GM19193 (cell line): Measurements from ENCODE around the gene SEC14L3.

ENCODE experiments used
- POLR2A ChIP-seq: IDR thresholded peaks from 4 replicates; pipeline ENCODE4 v1.6.1; 2011; ENCODE audit not compliant: insufficient read depth, insufficient read length; ENCODE audit errors: extremely low read depth

SEC14L3 gene

DNA sequence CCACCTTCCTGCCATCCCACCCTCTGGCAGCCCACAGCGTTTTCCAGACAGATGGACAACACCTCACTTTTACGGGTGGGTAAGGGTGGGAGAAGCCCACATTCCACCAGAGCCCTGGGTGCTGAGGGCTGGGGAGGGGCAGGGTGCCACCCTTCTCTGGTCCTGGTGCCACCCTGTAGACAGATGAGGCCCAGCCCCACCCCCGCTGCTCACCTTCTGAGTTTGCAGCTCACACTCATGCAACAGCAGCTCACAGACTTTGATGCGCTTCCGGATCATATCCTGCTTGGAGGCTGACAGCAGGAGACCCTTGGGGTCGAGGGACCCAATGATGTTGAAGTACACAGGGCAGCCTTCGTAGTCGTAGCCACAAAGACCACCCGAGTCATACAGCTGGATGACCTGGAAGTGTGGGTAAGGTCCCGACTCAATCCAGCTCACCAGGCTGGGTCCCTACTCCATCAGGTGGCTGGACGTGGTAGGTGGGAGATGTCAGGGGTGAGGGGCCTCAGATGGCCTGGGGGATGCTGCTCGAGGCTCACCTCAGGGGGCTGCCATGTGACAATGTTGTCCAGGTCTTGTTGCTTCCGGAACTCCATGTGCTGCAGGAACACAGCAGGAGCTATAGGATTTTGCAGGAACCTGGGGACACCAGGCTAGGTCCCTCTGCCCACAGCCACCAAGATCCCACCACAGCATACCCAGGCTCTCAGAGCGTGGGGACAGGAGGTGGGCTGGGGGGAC lies 23.4 kb upstream of the SEC14L3 start:
- no peak for TF ChIP-seq POLR2A

DNA sequence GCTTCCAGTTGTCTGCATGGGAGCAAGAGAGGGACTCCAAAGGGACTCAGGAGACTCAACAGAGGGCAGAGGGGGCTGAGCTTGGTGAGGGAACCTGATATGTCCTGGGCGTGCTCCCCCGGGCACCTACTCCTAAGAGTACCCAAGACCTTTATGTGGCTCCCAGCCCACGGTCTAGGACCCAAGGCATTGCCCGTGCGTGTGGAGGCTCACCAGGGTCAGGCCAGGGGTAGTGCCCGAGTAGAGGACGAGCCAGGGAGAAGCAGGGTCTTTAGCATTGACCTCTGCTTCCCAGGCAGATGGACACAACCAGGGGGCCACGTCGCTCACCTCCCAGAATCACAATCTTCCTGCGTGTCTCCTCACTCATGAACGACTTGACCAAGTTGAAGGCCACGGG lies 20.3 kb upstream of the SEC14L3 start:
- no peak for TF ChIP-seq POLR2A

DNA sequence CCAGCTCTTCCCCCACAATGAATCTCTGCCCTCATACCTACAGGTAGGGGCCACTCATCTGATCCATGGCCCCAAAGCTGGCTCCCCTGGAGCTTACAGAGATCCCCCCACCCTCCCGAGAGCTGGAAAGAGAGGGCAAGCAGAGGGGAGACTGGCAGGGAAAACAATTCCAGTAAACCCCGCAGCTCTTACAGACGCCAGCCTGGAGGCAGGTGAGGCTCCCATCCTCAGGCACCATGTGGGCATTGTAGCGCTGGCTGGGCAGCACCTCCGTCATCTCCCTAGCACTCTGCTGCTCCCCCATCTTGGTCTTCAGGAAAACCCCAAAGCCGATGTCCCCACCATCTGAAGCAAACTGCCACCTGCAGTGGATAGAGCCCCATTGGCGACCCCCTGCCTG lies 19.6 kb upstream of the SEC14L3 start:
- TF ChIP-seq POLR2A = no peak

DNA sequence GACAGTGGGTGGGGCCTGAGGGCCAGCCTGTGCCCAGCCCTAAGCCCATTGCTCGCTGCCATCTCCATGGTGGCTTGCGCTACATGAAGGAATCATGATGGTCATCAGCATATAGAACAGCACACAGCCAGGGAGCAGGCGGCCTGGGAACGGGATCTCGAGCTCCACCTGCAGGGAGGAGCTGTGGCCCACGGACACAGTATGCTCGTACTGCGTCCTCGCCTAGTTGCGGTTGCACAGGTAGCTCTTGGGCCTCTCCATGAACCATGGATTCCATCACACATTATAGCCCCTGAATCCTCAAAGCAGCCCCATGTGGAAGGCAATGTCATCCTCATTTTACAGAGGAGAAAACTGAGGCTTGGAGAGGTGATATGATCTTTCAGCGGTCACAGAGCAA lies 18.6 kb upstream of the SEC14L3 start:
- no peak for TF ChIP-seq POLR2A

DNA sequence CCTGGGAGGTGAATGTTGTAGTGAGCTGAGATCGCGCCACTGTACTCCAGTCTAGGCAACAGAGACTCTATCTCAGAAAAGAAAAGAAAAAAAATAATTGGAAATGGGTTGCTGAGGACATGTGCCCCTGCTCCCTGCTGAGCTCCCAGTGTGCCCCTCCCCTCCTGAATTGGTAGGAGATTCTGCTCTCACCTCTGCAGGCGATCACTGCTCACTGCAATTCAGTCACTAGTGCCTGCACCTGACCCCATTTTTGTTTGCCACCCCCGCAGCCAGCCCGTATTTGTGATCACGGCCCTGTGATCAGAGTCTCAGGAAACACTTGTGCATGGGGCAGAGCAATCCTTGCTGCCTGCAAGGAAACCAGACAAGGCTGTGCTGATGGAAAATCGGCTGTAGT lies 16.3 kb upstream of the SEC14L3 start:
- no peak for TF ChIP-seq POLR2A

DNA sequence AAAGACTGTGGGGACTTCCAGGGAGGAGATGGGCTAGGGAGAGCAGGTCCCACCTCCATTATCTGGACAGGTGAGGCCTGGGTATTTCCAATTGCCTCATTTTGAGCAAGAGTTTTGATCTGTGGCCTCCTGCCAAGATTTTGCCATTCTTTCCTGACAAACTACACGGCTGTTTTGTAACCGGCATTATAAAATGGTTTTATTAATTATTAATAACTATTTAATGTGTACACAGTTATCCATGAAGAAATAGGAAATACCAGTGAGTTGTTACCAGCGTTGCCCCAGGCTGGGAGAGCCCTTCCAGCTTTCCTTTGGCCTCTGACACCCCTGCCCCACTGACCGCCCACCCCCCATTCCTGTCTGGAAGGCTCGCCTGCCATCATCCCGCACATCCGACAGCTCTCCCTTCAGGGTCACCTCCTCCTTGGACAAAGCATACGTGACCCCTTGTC lies 14.9 kb upstream of the SEC14L3 start:
- TF ChIP-seq POLR2A = no peak

DNA sequence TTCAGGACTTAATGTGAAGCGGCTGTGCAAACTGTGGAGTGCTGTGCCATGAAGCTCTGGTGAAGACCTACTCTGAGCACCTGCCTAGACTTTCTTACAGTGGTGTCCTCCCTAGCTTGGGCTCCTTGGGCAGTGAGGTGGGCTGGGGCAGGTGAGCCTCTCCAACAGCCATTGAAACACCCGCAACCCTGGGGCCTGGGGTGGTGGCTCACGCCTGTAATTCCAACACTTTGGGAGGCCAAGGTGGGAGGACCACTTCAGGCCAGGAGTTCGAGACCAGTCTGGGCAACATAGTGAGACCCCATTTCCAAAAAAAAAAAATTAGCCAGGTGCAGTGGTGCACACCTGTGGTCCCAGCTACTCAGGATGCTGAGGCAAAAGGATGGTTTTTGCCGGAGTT lies 14.3 kb upstream of the SEC14L3 start:
- TF ChIP-seq POLR2A = no peak

DNA sequence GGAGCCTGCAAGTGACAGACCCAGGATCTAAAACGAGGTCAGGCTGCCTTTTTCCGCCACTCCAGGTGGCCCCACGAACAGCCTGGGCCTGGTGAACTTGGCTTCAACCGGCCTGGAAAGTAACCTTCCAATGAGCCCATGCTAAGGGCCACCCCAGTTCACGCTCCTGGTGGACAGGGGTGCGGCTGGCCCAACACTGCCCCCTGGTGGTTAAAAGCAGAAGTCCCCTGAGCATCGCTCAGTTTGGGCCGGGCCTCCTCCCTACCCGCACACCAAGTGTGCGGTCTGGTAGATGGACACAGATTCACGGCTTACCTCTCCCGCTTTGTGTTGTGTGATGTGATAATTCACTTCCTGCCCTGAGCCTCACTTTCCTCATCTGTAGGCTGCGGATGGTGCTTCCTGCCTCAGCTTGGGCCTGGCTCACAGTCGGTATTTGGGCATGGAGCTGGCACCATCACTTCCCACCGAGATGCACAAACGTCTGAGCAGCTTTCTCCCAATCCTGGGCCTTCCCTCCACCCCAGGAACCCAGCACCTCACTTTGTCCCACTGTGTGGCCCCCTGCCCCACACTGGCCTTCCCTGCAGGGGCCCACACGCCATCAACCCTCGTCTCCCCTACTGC lies 13.7 kb upstream of the SEC14L3 start:
- no peak for TF ChIP-seq POLR2A

DNA sequence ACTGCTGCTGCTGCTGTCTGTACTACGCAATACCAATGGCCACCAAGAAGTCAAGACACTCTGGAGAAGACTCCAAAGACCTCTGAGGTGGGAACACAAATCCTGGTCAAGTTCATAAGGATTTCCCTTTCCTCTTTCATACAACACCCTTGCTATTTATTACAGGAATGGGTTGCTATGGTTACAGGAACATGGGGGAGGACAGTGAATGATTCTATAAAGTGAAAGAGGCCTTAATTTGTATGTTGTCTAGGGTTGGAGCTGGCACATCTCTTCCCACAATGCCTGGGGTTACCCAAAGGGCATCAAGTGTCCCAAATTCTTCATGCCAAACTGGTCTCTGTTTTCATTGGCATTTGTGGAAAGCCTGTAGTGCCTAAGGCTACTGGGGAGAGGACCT lies 11.4 kb upstream of the SEC14L3 start:
- TF ChIP-seq POLR2A = no peak

DNA sequence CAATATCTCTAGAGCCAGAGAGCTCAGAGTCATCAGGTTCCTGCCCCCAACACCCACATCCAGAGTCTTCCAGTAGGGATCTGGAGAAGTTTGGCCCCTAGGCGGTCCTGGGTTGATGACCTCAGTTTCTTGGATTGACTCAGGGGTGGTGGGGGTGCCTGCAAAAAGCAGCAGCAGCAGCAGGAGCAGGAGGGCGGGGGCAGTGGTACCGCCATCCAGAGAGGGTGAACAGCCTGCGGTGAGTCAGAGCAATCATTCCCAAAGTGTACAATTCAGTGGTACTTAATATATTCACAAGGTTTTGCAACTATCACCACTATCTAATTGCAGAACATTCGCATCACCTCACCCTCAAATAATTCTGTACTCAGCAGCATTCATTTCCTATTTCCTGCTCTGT lies 9.9 kb upstream of the SEC14L3 start:
- no peak for TF ChIP-seq POLR2A

DNA sequence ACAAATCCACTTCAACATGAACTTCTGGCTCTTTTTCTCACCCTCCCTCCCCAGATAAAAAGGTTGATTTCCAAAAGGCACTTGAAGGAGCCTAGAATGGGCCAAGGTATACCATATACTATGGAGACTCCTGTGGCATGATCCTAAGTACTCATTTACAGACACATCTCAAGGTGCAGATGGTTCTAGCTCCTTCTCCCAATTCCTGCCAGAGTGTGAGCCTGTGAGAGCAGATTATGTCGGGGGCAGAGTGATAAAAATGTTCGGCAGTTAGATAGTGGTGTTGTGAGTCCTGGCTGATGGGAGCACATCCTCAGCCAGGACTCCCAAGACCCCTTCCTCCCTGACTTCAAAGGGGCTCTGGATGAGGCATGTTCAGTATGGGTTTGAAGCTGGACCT lies 8.2 kb upstream of the SEC14L3 start:
- TF ChIP-seq POLR2A = no peak

DNA sequence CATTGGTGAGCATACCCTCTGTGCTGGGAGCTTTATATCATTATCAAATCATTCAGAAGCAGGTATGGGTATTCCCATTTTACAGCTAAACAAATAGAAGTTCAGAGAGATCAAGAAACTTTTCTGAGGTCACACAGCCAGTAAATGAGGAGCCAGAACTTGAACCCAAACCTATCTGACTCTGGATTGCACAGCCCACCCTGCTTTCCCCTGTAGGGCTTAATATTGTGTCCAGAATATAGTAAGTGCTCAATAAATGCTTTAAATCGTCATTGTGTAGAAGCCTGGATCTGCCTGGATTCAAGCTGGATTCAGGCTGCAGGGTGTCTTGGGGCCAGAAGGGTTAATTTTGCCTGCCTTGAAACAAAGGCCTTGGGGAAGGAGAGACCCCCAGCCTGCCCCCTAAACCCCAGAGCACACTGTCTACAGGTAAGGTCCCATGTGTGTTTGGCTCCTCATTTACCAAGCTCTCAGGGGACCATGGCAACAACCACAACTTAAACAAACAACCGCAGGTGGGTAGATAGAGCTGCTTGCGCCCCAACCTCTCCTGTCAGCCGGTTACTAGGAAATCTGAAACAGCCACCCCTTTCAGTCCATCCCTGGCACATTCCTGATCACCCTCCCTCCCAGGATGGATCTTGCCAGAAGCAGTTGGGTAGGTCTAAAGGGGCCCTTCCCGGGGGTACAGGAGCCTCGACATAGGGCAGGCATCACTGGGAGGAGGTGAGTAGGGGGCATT lies 3.0 kb upstream of the SEC14L3 start:
- no peak for TF ChIP-seq POLR2A

DNA sequence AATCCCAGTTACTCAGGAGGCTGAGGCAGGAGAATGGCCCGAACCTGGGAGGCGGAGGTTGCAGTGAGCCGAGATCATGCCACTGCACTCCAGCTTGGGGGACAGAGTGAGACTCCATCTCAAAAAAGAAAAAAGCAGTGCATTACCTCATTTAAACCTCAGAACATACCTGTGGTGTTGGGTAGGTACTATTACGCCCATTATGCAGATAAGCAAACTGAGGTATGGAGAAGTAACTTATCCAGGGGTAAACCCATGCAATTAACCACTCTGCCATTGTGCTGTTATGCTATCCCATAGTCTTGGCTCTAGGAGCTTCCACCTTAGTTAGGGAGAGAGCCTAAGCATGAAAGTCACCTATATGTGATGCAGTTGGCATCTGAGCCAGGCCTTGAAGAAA lies 2.3 kb upstream of the SEC14L3 start:
- no peak for TF ChIP-seq POLR2A

DNA sequence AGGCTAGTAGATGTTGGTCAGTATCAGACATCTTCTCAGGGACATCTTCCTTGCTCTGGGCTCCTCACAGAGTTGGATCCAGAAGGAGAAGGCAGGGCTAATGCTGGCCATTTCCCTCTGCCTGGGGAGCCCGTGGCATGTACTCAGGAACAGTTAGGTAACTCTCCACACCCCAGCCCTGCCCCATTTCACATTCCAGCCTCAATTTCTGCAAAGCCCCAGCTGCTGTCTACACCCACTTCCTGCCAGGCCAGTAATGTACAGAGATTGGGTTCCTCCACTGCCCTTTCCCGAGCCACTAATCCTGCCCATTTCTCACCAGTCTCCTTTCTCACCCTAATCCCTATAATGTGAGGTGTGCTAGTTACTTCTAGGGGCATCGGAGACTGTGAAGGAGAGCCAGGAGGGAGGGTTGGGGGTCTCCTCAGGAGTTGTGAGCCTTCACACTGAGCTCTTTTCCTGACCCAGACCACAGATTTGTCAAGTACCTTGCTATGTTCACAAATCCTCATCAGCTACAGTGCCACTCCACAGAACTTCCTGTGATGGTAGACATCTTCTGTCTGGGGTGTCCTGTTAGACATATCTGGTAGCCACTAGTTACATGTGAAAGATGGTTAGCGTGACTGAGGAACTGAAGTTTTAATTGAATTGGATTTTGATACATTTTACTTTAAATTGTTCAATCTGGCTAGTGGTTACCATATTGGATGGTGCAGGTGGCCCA lies 1.3 kb upstream of the SEC14L3 start:
- no peak for TF ChIP-seq POLR2A

DNA sequence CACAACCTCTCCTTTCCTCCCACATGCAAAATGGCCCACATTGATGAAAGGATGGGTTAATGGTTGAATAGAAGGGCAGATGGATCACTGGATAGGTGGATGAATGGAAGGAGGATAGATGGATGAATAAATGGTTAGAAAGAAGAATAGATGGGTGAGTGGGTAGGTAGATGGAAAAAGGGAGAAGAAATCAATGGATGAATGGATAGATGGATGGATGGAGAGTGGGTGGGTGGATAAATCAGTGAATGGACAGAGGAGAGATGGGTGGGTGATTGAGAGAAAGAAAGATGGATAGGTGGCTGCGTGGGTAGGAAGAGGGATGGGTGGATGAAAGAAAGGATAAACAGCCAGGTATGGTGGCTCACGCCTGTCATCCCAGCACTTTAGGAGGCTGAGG lies 1.2 kb downstream of the SEC14L3 start:
- no peak for TF ChIP-seq POLR2A

DNA sequence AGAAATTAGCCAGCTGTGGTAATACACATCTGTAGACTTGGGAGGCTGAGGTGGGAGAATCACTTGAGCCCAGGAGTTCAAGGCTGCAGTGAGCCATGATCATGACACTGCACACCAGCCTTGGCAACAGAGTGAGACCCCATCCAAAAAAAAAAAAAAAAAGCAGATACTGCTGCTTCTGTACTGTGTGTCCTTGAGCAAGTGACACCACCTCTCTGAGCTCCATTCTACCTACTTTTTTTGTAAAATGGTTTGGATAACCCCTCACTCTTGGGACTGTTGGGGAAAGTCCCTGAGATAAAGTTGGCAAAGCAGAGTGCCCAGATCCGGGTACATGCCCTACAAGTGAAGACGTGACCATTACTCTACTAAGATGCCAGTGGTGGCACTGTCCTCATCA lies 2.7 kb downstream of the SEC14L3 start:
- TF ChIP-seq POLR2A = no peak

DNA sequence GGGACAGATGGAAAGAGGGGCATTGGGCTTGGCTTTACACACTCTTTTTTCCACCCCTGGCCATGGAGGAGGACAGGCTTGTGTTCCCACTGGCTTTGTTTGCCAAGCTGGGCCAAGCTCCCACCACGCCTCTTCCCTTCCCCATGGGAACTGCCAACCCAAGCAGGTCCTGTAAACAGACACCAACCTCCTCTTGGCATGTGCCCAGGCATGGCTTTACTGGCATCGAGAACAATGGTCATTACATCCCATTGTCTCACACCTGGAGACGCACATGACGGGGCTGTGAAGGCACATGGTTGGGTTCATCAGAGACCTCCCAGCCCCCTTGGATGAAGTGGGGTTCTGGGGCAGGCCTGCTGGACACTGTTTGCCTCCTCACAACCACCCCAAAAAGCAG lies 11.7 kb downstream of the SEC14L3 start:
- no peak for TF ChIP-seq POLR2A
